Measurements from ENCODE around the gene ZNF772.

GRCh38 chr19:57441979-57442752 is 35.2 kb downstream of the ZNF772 start:
- TF ChIP-seq CTCF (IDR thresholded peaks at IDR 0.05) = no peak
- TF ChIP-seq POLR2AphosphoS5 (IDR thresholded peaks at IDR 0.05) = no peak
